ENCODE measurements around the gene MYH9. TPM values are rescaled to one million over a fixed set of nuclear protein-coding genes. Genes with fewer than 3 reads are reported as not detected.

The MYH9 gene
- total RNA-seq, 4 donors from 2014 or later: 241 to 387 (median 358) TPM

GRCh38 chr22:36303115-36303467 is 84.7 kb downstream of the MYH9 start:
- TF ChIP-seq CTCF (IDR thresholded peaks at IDR 0.05): no peak
- TF ChIP-seq EP300 (IDR thresholded peaks at IDR 0.05): no peak
- TF ChIP-seq POLR2A (IDR thresholded peaks at IDR 0.05; ENCODE audit: low read depth): no peak
- TF ChIP-seq POLR2AphosphoS5 (IDR thresholded peaks at IDR 0.05): peak in 1 of 2 donors; percentile 22
- intact Hi-C loops (cut with DNase I): no loop called here
- no peaks in the 10 kb centered on the region for H3K9me3 ChIP-seq
- H3K36me3 ChIP-seq: peaks cover 96 to 100% (median 99%) of the 10 kb centered on the region in 4 donors
- H3K4me1 ChIP-seq: peaks cover 0 to 71% (median 57%) of the 10 kb centered on the region in 4 donors
- H3K27me3 ChIP-seq: no peaks in the 10 kb centered on the region
- WGBS: 60% methylated on average over 3 of the region's 9 CpGs
- DNase-seq (ENCODE audit: extremely low spot score): no peak
- H3K27ac ChIP-seq (replicated peaks in 1 of 4): peak overlapping the region; percentile 78 to 89 (median 84)
- no peak overlapping the region for H3K4me3 ChIP-seq

DNA sequence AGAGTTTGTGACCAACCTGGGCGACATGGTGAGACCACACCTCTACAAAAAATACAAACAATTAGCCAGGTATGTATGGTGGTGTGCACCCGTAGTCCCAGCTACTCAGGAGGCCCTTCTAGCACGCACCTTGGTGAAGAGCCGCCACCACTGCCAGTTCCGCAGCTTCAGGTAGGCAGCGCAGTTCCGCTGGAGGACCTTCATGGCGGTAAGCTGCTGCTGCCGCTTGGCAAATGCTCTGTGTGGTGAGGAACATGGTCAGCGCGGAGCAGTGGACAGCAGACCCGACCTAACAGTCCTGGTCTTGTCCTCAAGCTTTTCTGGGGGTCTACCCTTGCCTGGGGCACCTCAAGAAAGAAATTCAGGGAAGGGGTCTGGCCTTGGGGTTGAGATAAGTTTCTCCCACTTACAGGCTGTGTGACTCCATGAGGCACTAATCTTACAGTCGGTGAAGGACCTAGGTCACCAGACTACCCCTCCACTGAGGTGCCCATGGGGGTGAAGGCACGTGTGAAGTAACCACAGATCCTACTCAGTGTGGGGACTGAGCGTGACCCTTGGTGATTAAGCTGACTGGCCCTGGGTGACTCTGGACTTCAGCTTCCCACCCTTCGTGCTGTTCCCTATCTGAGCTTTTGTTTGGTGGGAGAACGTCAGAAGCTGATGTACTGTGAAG is 85.2 kb downstream of the MYH9 start:
- DNase-seq (ENCODE audit: extremely low spot score): no peak
- intact Hi-C loops (cut with DNase I): no loop called here
- Histone ChIP-seq H3K4me1 (peaks cover 0 to 71% (median 57%) of the 10 kb centered on the region in 4 donors), H3K9me3 (no peaks in the 10 kb centered on the region), H3K36me3 (peaks cover 96 to 100% (median 99%) of the 10 kb centered on the region in 4 donors), H3K27me3 (no peaks in the 10 kb centered on the region), H3K4me3 (no peak overlapping the region), H3K27ac (replicated peaks in 1 of 4) (peak overlapping the region; percentile 78 to 89 (median 84))
- 66% methylated on average over 4 of the region's 17 CpGs for WGBS
- TF ChIP-seq POLR2AphosphoS5 (IDR thresholded peaks at IDR 0.05) (peak; percentile 16 to 37), CTCF (IDR thresholded peaks at IDR 0.05) (no peak)

DNA sequence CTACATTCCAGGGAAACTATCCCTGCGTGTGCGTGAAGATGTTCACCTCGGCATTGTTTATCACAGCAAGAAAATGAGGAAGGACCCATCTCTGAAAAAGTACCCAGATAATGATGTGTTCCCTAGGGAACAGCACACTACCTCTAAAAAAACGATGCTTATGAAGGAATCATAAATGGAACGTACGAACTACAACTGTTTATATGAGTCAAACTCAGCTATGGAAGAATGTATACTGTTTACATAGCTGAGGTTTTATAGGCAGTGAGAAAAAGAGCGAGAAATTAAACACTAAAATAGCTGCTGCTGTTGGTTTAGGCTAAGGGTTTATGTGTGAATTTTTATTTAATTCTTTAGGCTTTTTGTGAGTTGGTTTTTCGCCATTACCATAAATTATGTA is 85.9 kb downstream of the MYH9 start:
- no peaks in the 10 kb centered on the region for H3K27me3 ChIP-seq
- H3K27ac ChIP-seq (replicated peaks in 1 of 4): peak overlapping the region; percentile 78 to 89 (median 84)
- TF ChIP-seq CTCF (IDR thresholded peaks at IDR 0.05) (no peak), POLR2AphosphoS5 (IDR thresholded peaks at IDR 0.05) (peak in 1 of 2 donors; percentile 68), POLR2A (IDR thresholded peaks at IDR 0.05; ENCODE audit: low read depth) (no peak), EP300 (IDR thresholded peaks at IDR 0.05) (no peak)
- no peaks in the 10 kb centered on the region for H3K9me3 ChIP-seq
- H3K36me3 ChIP-seq: peaks cover 97 to 100% (median 99%) of the 10 kb centered on the region in 4 donors
- intact Hi-C loops (cut with DNase I): loop anchor here (2.0 kb wide), 1 partner anchor 169 kb away; no protein-coding TSS in a partner anchor
- DNase-seq (ENCODE audit: extremely low spot score): no peak
- 48% methylated on average over 8 of the region's 8 CpGs for WGBS
- no peak overlapping the region for H3K4me3 ChIP-seq
- H3K4me1 ChIP-seq: peaks cover 0 to 65% (median 56%) of the 10 kb centered on the region in 4 donors

GRCh38 chr22:36301384-36301828 is 86.4 kb downstream of the MYH9 start:
- Histone ChIP-seq H3K27me3 (no peaks in the 10 kb centered on the region), H3K9me3 (no peaks in the 10 kb centered on the region), H3K27ac (replicated peaks in 1 of 4) (peak overlapping the region; percentile 78 to 89 (median 84)), H3K4me3 (no peak overlapping the region), H3K4me1 (peaks cover 0 to 60% (median 55%) of the 10 kb centered on the region in 4 donors), H3K36me3 (peaks cover 97 to 100% (median 99%) of the 10 kb centered on the region in 4 donors)
- TF ChIP-seq EP300 (IDR thresholded peaks at IDR 0.05) (no peak), POLR2A (IDR thresholded peaks at IDR 0.05; ENCODE audit: low read depth) (no peak), CTCF (IDR thresholded peaks at IDR 0.05) (peak; percentile 97 to 98 (median 97)), POLR2AphosphoS5 (IDR thresholded peaks at IDR 0.05) (peak in 1 of 2 donors; percentile 72)
- intact Hi-C loops (cut with DNase I): loop anchor here (2.0 kb wide), 1 partner anchor 169 kb away; no protein-coding TSS in a partner anchor
- WGBS: 38% methylated on average over 6 of the region's 13 CpGs
- DNase-seq (ENCODE audit: extremely low spot score): no peak

Measured in esophagus muscularis mucosa (tissue), 4 donors.